Rectal smooth muscle tissue (tissue), 1 donor: Measurements from ENCODE around the gene NFIC.
A peak's percentile ranks its signal among the peaks of the same experiment; 100 is the strongest.
"Not testable (repeated sequence)": the region's sequence is repeated elsewhere in the genome, so short reads cannot be mapped to it uniquely, and the experiment has no call there.

Experiments used
- H3K27ac ChIP-seq: one replicate; pipeline ENCODE4 v1.7.0; 2013; ENCODE audit warnings: low read depth, low read length, inconsistent platforms
- H3K27me3 ChIP-seq: one replicate; pipeline ENCODE4 v1.7.0; 2013; ENCODE audit warnings: low read length; ENCODE audit not compliant: control insufficient read depth, insufficient read depth
- H3K36me3 ChIP-seq: one replicate; pipeline ENCODE4 v1.7.0; 2013; ENCODE audit warnings: low read length; ENCODE audit not compliant: control insufficient read depth, insufficient read depth
- H3K4me1 ChIP-seq: one replicate; pipeline ENCODE4 v1.7.0; 2013; ENCODE audit warnings: low read length; ENCODE audit not compliant: control insufficient read depth, insufficient read depth
- H3K4me3 ChIP-seq: one replicate; pipeline ENCODE4 v1.7.0; 2013; ENCODE audit warnings: low read length
- H3K9ac ChIP-seq: one replicate; pipeline ENCODE4 v1.7.0; 2013; ENCODE audit warnings: low read length

NFIC gene

DNA sequence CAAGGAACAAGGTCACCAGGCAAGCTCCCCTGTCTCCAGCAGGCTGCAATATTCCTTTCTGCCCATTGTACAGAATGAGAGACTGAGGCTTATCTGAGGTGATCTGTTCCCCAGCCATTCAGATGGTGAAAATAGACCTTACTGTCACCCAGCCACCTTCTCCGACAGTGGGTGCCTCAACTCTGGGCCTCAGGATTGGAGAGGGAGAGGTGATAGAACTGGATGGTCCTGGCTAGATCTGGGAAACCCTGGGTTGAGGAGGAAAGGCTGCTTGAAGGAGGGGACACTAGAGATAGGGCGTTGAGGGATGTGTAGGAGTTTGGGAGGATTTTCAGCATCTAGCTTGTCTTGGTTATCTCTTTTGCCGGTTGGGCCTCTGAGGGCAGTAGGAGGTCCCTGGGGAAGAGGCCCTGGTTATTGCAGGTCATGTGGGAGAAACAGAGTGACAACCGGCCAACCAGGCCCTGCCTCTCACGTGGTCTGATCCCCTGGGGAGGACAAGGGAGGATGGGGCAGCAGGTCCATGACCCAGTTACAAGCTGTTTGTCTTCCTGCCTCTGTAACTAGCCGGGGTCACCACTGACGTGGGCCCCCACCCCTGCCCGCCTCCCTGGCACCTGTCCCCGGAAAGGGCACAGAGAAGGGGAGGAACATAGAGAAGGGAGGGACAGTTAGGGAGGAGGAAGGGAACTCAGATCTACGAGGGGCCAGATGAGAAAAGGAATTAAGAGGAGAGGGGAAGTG is 8.2 kb downstream of the NFIC start:
- peak overlapping the region; percentile 91 for H3K27ac ChIP-seq
- H3K27me3 ChIP-seq: no peaks in the 10 kb centered on the region
- H3K9ac ChIP-seq: no peak overlapping the region
- peaks cover 30% of the 10 kb centered on the region for H3K4me1 ChIP-seq
- no peaks in the 10 kb centered on the region for H3K36me3 ChIP-seq
- H3K4me3 ChIP-seq: peak overlapping the region; percentile 34

DNA sequence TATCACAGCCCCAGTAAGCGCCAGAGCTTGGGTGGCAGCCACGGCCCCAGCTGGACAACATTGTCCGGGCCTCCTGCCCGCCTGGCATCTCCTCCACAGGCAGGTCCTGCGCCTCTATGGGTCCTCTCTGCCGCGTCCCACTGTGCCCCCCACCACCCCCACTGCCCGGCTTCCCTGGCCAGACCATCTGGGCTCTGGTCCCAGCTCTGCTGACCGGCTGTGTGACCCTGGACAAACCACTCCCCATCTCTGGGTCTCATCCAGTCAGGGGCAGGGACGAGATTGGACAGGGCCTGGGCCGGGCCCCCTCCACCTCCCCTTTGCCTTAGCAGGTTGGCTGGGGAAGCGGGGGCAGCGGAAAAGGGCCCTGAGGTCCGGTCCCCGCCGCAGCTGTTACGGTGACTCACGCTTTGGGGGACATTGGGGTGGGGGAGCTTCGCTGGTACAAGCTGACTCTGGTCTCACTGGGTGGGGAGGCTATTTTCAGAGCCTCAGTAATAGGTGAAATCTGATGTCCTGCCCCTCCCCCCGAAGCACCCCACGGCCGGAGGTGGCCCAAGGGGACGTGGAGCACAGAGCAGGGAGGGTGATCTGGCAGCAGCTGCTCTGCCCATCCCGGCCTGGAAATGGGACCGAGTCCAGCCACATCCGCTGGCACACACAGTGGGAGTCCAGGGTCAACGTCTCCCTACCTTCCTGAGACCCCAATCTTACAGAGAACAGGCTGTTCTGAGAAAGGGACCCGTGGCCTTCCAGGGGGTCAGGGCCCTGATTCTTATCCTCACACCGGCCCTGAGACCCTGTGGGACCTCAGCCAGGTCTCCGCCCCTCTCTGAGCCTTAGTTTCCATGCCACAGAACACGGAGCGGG is 9.1 kb downstream of the NFIC start:
- Histone ChIP-seq H3K4me1 (peaks cover 23% of the 10 kb centered on the region), H3K27ac (peak overlapping the region; percentile 91), H3K27me3 (no peaks in the 10 kb centered on the region), H3K36me3 (no peaks in the 10 kb centered on the region), H3K4me3 (peak overlapping the region; percentile 34), H3K9ac (no peak overlapping the region)

DNA sequence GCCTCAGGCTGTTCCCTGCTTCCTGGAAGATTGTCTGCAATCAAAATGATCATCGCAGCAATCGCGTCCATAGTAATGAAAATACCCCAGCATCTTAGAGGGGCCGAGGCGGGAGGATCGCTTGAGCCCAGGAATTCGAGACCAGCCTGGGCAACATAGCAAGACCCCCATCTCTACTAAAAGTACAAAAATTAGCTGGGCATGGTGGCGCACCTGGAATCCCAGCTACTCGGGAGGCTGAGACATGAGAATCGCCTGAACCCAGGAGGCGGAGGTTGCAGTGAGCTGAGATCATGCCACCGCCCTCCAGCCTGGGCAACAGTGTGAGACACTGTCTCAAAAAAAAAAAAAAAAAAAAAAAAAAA is 9.7 kb downstream of the NFIC start:
- Histone ChIP-seq H3K27ac (peak overlapping the region; percentile 91), H3K4me1 (peaks cover 19% of the 10 kb centered on the region)
- H3K9ac ChIP-seq, H3K27me3 ChIP-seq, H3K4me3 ChIP-seq, H3K36me3 ChIP-seq: not testable (repeated sequence)

DNA sequence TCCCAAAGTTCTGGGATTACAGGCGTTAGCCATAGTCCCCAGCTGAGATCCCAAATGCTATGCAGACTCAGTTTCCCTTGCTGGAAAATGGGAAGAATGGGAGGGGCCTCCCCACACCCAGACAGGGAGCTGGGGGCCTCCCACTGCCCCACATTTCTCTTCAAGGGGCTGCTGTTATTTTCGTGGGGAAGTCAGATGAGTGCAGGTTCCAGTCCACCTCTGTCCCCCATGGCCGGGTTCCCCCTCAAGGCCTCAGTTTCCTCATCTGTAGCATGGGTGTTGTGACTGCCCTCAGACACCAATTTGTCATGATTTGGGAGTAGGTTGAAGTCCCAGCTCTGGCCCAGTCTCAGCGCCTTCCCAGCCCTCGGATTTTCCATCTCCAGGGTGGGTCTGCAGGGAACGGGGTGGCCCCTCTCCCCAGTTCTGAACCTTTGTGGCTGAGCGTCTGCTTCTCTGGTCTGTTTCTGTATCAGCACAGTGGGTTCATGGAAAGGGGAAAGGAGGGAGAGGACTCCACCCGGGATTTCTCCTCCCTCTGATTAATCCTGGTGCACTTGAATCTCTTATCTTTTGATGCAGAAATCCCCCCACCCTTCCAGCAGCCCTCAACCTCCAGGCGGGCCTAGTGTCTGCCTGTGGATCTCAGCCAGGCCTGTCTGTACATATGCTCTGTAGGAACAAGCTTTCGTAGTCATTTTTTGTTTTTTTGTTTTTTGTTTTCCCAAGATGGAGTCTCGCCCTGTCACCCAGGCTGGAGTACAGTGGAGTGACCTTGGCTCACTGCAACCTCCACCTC is 12.2 kb downstream of the NFIC start:
- Histone ChIP-seq H3K4me3 (no peak overlapping the region), H3K4me1 (peaks cover 37% of the 10 kb centered on the region), H3K9ac (no peak overlapping the region), H3K27ac (peak overlapping the region; percentile 26), H3K27me3 (no peaks in the 10 kb centered on the region), H3K36me3 (peaks cover 9% of the 10 kb centered on the region)

DNA sequence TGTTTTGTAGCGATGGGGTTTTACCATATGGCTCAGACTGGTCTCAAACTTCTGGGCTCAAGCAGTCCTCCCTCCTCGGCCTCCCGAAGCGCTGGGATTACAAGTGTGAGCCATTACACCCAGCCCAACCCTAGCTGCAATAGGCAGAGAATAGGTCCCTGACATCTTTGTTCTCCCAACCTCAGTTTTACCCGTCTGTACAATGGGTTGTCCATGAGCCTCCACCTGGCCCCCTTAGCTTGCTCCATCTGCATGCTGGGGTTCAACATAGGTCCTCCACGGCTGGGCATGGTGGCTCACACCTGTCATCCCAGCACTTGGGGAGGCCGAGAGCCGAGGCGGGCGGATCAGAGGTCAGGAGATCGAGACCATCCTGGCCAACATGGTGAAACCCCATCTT is 14.4 kb downstream of the NFIC start:
- no peak overlapping the region for H3K9ac ChIP-seq
- H3K4me3 ChIP-seq: no peak overlapping the region
- peaks cover 33% of the 10 kb centered on the region for H3K4me1 ChIP-seq
- peaks cover 9% of the 10 kb centered on the region for H3K36me3 ChIP-seq
- no peaks in the 10 kb centered on the region for H3K27me3 ChIP-seq
- H3K27ac ChIP-seq: peak overlapping the region; percentile 45

GRCh38 chr19:3381701-3382372 is 15.5 kb downstream of the NFIC start:
- no peak overlapping the region for H3K9ac ChIP-seq
- H3K4me1 ChIP-seq: peaks cover 41% of the 10 kb centered on the region
- peaks cover 9% of the 10 kb centered on the region for H3K36me3 ChIP-seq
- peak overlapping the region; percentile 57 for H3K27ac ChIP-seq
- no peak overlapping the region for H3K4me3 ChIP-seq
- H3K27me3 ChIP-seq: no peaks in the 10 kb centered on the region

GRCh38 chr19:3382460-3383100 is 16.2 kb downstream of the NFIC start:
- H3K27ac ChIP-seq: peak overlapping the region; percentile 57
- peaks cover 47% of the 10 kb centered on the region for H3K4me1 ChIP-seq
- no peaks in the 10 kb centered on the region for H3K27me3 ChIP-seq
- no peak overlapping the region for H3K9ac ChIP-seq
- no peak overlapping the region for H3K4me3 ChIP-seq
- peaks cover 9% of the 10 kb centered on the region for H3K36me3 ChIP-seq

- Histone ChIP-seq H3K4me3 (no peak overlapping the region), H3K27me3 (no peaks in the 10 kb centered on the region), H3K27ac (peak overlapping the region; percentile 57), H3K9ac (no peak overlapping the region), H3K36me3 (peaks cover 9% of the 10 kb centered on the region), H3K4me1 (peaks cover 49% of the 10 kb centered on the region)
These were observed 16.8 kb downstream of the NFIC start for GRCh38 chr19:3383121-3383722.

DNA sequence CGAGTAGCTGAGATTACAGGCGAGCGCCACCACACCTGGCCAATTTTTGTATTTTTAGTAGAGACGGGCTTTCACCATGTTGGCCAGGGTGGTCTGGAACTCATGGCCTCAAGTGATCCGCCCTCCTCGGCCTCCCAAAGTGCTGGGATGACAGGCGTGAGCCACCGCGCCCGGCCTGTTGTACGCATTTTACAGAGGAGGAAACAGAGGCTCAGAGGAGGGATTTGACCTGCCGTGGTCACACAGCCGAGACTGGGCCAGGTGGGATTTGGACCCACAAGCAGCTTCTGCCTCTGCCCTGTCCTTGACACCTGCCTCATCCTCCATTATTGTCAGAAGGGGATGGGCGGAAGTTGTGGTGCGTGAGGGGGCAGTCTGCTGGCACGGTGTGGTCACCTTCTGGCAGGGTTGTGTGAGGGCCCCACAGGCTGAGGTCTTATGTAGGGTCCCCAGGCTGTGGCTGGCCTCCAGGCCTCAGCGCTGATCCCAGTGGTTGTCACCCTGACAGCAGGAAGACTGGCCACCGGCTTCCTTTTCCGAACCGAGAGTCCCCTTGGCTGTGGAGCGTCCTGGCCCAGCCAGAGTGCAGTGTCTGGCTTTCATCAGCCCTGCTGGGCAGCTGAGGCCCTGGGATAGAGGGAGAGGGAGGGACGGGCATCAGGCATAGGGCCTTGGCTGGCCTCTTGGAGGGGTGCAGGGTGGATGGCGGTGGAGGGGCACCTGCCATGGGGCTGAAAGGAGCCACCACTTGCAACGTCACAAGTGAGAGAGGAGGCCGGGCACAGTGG is 20.3 kb downstream of the NFIC start:
- Histone ChIP-seq H3K36me3 (peaks cover 7% of the 10 kb centered on the region), H3K27ac (peak overlapping the region; percentile 94), H3K27me3 (no peaks in the 10 kb centered on the region), H3K4me3 (peak overlapping the region; percentile 4), H3K9ac (no peak overlapping the region), H3K4me1 (peaks cover 52% of the 10 kb centered on the region)

DNA sequence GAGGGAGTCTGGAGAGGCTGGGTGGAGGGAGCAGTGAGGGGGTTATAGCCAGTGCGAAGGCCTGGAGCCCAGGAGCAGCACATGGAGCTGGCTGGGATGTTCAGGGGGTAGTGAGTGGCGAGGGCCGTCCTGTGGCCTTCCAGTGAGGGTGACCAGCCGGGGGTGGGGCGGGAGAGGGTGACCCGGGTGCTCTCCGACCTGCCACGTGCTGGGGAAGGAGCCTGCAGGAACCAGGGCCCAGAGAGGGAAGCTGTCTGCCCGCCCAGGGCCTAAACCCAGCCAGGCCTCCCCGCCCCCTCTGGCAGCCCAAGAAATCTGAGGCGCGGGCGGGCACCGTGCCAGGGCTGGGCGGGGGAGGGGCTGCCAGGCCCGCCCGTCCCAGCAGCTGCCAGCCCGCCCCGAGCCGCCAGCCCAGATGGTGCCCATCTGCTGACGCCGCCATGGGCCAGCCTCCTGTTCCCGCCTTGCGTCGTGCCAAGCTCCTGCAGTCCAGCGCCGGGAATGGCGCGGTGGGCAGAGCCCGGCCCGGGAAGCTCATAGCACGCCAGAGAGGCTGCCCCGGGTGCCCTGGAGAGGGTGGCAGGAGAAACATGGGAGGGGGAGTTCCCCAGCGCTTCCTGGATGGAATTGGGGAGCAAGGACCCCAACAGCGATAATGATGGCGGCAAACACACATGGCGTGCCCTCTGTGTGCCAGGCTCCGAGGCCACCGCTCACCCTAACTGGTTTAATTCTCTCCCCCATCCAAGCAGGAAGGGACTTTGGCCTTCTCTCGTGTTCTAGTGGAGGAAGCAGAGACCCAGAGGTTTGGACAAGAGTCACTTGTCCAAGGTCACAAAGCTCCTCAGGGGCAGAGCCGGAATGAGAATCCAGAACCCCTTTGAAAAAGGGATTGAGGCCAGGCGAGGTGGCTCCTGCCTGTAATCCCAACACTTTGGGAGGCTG is 21.5 kb downstream of the NFIC start:
- Histone ChIP-seq H3K36me3 (no peaks in the 10 kb centered on the region), H3K27ac (peak overlapping the region; percentile 94), H3K27me3 (no peaks in the 10 kb centered on the region), H3K4me3 (peak overlapping the region; percentile 41), H3K9ac (no peak overlapping the region), H3K4me1 (peaks cover 42% of the 10 kb centered on the region)
